HCT116 (cell line): ENCODE data around the gene CD320. TPM values are rescaled to one million over a fixed set of nuclear protein-coding genes. Genes with fewer than 3 reads are reported as not detected.
"Not testable (repeated sequence)": the region's sequence is repeated elsewhere in the genome, so short reads cannot be mapped to it uniquely, and the experiment has no call there.

ENCODE experiments used
- ATAC-seq: fragments of 200-7000 bp; cut with Tn5 transposase; 2 replicates; pipeline ENCODE4 v1.9.1; 2020; ENCODE audit warnings: mild to moderate bottlenecking, moderate library complexity
- BruUV-seq: library from RNA; stranded (reverse); fragments of 400-500 nt; replicated peaks from 2 replicates; lab custom pipeline; 2021; lab: Mats Ljungman, UMichigan
- CTCF ChIA-PET: fragments of 300-600 bp; sonication (Branson Sonifier 250); formaldehyde crosslinking; loops from one replicate; lab custom pipeline; 2021; ENCODE audit warnings: antibody characterized with exemption; lab: Charles Lee
- POLR2A ChIA-PET: fragments of 300-600, 350-600 bp; sonication (Branson Sonifier 250); formaldehyde crosslinking; loops from one replicate; lab custom pipeline; 2021; ENCODE audit warnings: antibody characterized with exemption; lab: Charles Lee
- RAD21 ChIA-PET, 2 experiments: fragments of 300-600 bp; sonication (Branson Sonifier 250); formaldehyde crosslinking; loops; one replicate each; lab custom pipeline; 2023; ENCODE audit warnings: low total read pairs in 2 of 2; ENCODE audit not compliant: uncharacterized antibody in 2 of 2, unreplicated experiment in 2 of 2, low non-redundant PET in 1 of 2; lab: Charles Lee
- DNase-seq: peaks from one replicate; pipeline ENCODE4 v3.0.0-alpha.2; 2010; ENCODE audit warnings: low read depth, low spot score
- H2AFZ ChIP-seq: fragments of 200-600 bp; shearing (Covaris generic), sonication (generic); 2 replicates; pipeline ENCODE4 v1.6.1; 2017; ENCODE audit warnings: low read depth, mixed run types, mixed read lengths, antibody characterized with exemption, low read length; ENCODE audit not compliant: poor library complexity, severe bottlenecking
- H3K27ac ChIP-seq: 2 replicates; pipeline ENCODE4 v1.5.1; 2012; ENCODE audit warnings: low read depth, low read length
- H3K27me3 ChIP-seq: fragments of 200-600 bp; sonication (generic); 2 replicates; pipeline ENCODE4 v1.6.1; 2016; ENCODE audit warnings: mixed run types, low read length, mixed read lengths; ENCODE audit not compliant: insufficient read depth
- H3K36me3 ChIP-seq, 2 experiments: fragments of 200-500 bp in 1 of 2; fragments of 200-600 bp in 1 of 2; sonication (Bioruptor generic) in 1 of 2; sonication (generic) in 1 of 2; 2 replicates each; pipeline versions ENCODE4 v1.5.1 to v1.6.1; 2014 to 2016; ENCODE audit warnings: low read length in 2 of 2, inconsistent platforms in 1 of 2, mixed read lengths in 1 of 2, mixed run types in 1 of 2; ENCODE audit not compliant: insufficient read depth in 2 of 2, control insufficient read depth in 1 of 2
- H3K4me1 ChIP-seq, 2 experiments: fragments of 200-600 bp in 1 of 2; sonication (generic) in 1 of 2; 2 replicates each; pipeline versions ENCODE4 v1.5.1 to v1.6.1; 2012 to 2017; ENCODE audit warnings: low read length in 2 of 2, inconsistent platforms in 1 of 2, mild to moderate bottlenecking in 1 of 2, mixed read lengths in 1 of 2, mixed run types in 1 of 2, moderate library complexity in 1 of 2; ENCODE audit not compliant: insufficient read depth in 2 of 2, control insufficient read depth in 1 of 2
- H3K4me2 ChIP-seq: fragments of 200-600 bp; sonication (generic); 2 replicates; pipeline ENCODE4 v1.6.1; 2017; ENCODE audit warnings: mixed run types, low read length, mixed read lengths
- H3K4me3 ChIP-seq, 2 experiments: fragments of 200-600 bp in 1 of 2; sonication (generic) in 1 of 2; replicated peaks in 1 of 2; 2 replicates each; pipeline ENCODE4 v1.5.1; 2011 to 2016; ENCODE audit warnings: low read length in 2 of 2, control low read depth in 1 of 2, low read depth in 1 of 2, mild to moderate bottlenecking in 1 of 2, mixed read lengths in 1 of 2, mixed run types in 1 of 2
- H3K79me2 ChIP-seq: fragments of 200-600 bp; sonication (generic); 2 replicates; pipeline ENCODE4 v1.6.1; 2017; ENCODE audit warnings: mild to moderate bottlenecking, mixed run types, low read length, moderate library complexity, mixed read lengths; ENCODE audit not compliant: insufficient read depth
- H3K9ac ChIP-seq: fragments of 200-600 bp; sonication (generic); 2 replicates; pipeline ENCODE4 v1.6.1; 2016; ENCODE audit warnings: low read length, mixed read lengths
- H3K9me2 ChIP-seq: fragments of 200-600 bp; sonication (generic), shearing (Covaris generic); 2 replicates; pipeline ENCODE4 v1.6.1; 2017; ENCODE audit warnings: mixed run types, mild to moderate bottlenecking, moderate library complexity; ENCODE audit not compliant: insufficient read depth
- H3K9me3 ChIP-seq, 2 experiments: fragments of 200-500 bp in 1 of 2; fragments of 200-600 bp in 1 of 2; sonication (Bioruptor generic) in 1 of 2; sonication (generic) in 1 of 2; 2 replicates each; pipeline ENCODE4 v1.6.1; 2014 to 2017; ENCODE audit warnings: low read length in 2 of 2, mixed read lengths in 2 of 2, inconsistent platforms in 1 of 2, low read depth in 1 of 2, mild to moderate bottlenecking in 1 of 2, mixed run types in 1 of 2, moderate library complexity in 1 of 2; ENCODE audit not compliant: control insufficient read depth in 1 of 2, insufficient read depth in 1 of 2
- H4K20me1 ChIP-seq: fragments of 200-600 bp; sonication (generic), shearing (Covaris generic); 2 replicates; pipeline ENCODE4 v1.6.1; 2017; ENCODE audit warnings: mixed run types, mild to moderate bottlenecking, moderate library complexity; ENCODE audit not compliant: insufficient read depth
- CEBPB ChIP-seq: IDR thresholded peaks from 2 replicates; pipeline ENCODE4 v1.6.1; 2012; ENCODE audit warnings: low read depth
- EGR1 ChIP-seq: IDR thresholded peaks from 2 replicates; pipeline ENCODE4 v1.6.1; 2012; ENCODE audit warnings: low read depth
- EZH2phosphoT487 ChIP-seq: fragments of 200-600 bp; IDR thresholded peaks from 2 replicates; pipeline ENCODE4 v1.6.1; 2018; ENCODE audit warnings: antibody characterized with exemption, borderline replicate concordance
- JUND ChIP-seq: IDR thresholded peaks from 2 replicates; pipeline ENCODE4 v1.6.1; 2012
- POLR2A ChIP-seq: IDR thresholded peaks from 2 replicates; pipeline ENCODE4 v1.7.0; 2011; ENCODE audit warnings: borderline replicate concordance; ENCODE audit not compliant: insufficient read depth, insufficient read length; ENCODE audit errors: extremely low read depth
- REST ChIP-seq: IDR thresholded peaks from 2 replicates; pipeline ENCODE4 v1.6.1; 2012; ENCODE audit warnings: low read depth
- SP1 ChIP-seq: IDR thresholded peaks from 2 replicates; pipeline ENCODE4 v1.6.1; 2012; ENCODE audit warnings: low read depth
- SRF ChIP-seq: IDR thresholded peaks from 2 replicates; pipeline ENCODE4 v1.6.1; 2012; ENCODE audit warnings: low read depth
- YY1 ChIP-seq: IDR thresholded peaks from 2 replicates; pipeline ENCODE4 v1.6.1; 2011; ENCODE audit warnings: low read length, low read depth, moderate library complexity, mild to moderate bottlenecking; ENCODE audit not compliant: insufficient replicate concordance; ENCODE audit errors: extremely low read depth
- ZFX ChIP-seq: fragments of 450-650 bp; IDR thresholded peaks from 2 replicates; pipeline ENCODE4 v1.6.1; 2017
- ZNF274 ChIP-seq: fragments of 200-500 bp; sonication (Bioruptor generic); IDR thresholded peaks from 2 replicates; pipeline ENCODE4 v1.6.1; 2014; ENCODE audit warnings: mild to moderate bottlenecking, low read depth, low read length, inconsistent platforms
- intact Hi-C: fragments of 100-400 bp; cut with micrococcal nuclease; formaldehyde crosslinking; loops from 2 replicates; pipeline ENCODE4 v1.10.0; 2022
- total RNA-seq: library from RNA; stranded (reverse); gene quantifications from one replicate; pipeline ENCODE4 v1.2.1, GENCODE V29; 2021; ENCODE audit not compliant: unreplicated experiment
- TF ChIP-seq, protein P1 (sequence below): IDR thresholded peaks from 2 replicates; pipeline ENCODE4 v1.6.1; 2012

Gene CD320
- total RNA-seq, 1 experiment from 2014 or later = 86.2 TPM

- TF ChIP-seq JUND = no peak
- no peak for TF ChIP-seq EGR1
- TF ChIP-seq ZFX = no peak
- TF ChIP-seq REST = no peak
- TF ChIP-seq YY1 = no peak
- TF ChIP-seq EZH2phosphoT487 = no peak
- no peak for TF ChIP-seq ZNF274
- TF ChIP-seq, protein P1, sequence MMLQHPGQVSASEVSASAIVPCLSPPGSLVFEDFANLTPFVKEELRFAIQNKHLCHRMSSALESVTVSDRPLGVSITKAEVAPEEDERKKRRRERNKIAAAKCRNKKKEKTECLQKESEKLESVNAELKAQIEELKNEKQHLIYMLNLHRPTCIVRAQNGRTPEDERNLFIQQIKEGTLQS = no peak
- TF ChIP-seq SP1 = no peak
- TF ChIP-seq CEBPB = no peak
- no peak for TF ChIP-seq SRF
- no peak for TF ChIP-seq POLR2A
Observed at GRCh38 chr19:8342316-8342683, 34.1 kb upstream of the CD320 start (continued).

GRCh38 chr19:8341504-8341903 lies 33.3 kb upstream of the CD320 start:
- POLR2A ChIA-PET, H3K4me2 ChIP-seq, H3K9me3 ChIP-seq, H3K9ac ChIP-seq, BruUV-seq, ATAC-seq, H3K27me3 ChIP-seq, H4K20me1 ChIP-seq, intact Hi-C loops, DNase-seq, RAD21 ChIA-PET, H3K36me3 ChIP-seq, H2AFZ ChIP-seq, H3K27ac ChIP-seq, H3K4me3 ChIP-seq, H3K9me2 ChIP-seq, H3K79me2 ChIP-seq: not testable (repeated sequence)
- H3K4me1 ChIP-seq = peaks cover 22 to 26% of the 10 kb centered on the region in 2 experiments
- CTCF ChIA-PET = interaction anchor here (0.8 kb wide), 1 partner anchor 238 kb away, joined by 3 read pairs; no protein-coding TSS in a partner anchor
